Transverse colon (tissue), 4 donors: ENCODE data around the gene ARHGAP44.

Experiments
- CTCF ChIP-seq, 5 experiments: fragments of 200-600 bp in 3 of 5; fragments of 450-650 bp in 2 of 5; sonication (generic) in 3 of 5; IDR thresholded peaks; 1 replicate in 2 of 5; 2 replicates in 3 of 5; pipeline ENCODE4 v1.5.1; 2016 to 2017; ENCODE audit warnings: antibody characterized with exemption in 5 of 5, inconsistent platforms in 3 of 5, mild to moderate bottlenecking in 2 of 5, moderate library complexity in 1 of 5
- EP300 ChIP-seq: sonication (generic); formaldehyde crosslinking; IDR thresholded peaks from one replicate; pipeline ENCODE4 v1.6.1; 2017; ENCODE audit warnings: antibody characterized with exemption, low read depth
- POLR2A ChIP-seq: fragments of 450-650 bp; IDR thresholded peaks from one replicate; pipeline ENCODE4 v1.6.1; 2016; ENCODE audit warnings: antibody characterized with exemption, mild to moderate bottlenecking, moderate library complexity
- POLR2AphosphoS5 ChIP-seq, 3 donors: sonication (generic); formaldehyde crosslinking; IDR thresholded peaks; one replicate each; pipeline ENCODE4 v1.6.1; 2016; ENCODE audit warnings: antibody characterized with exemption in 3 of 3

- TF ChIP-seq POLR2A (no peak), CTCF (IDR thresholded peaks at IDR 0.05) (no peak), EP300 (no peak), POLR2AphosphoS5 (IDR thresholded peaks at IDR 0.05) (peak in 1 of 3 donors; percentile 67)
Measured at GRCh38 chr17:12830777-12831247, 41.5 kb downstream of the ARHGAP44 start.
